HG03135 (cell line): Measurements from ENCODE around the gene PGA3.
"Not testable (repeated sequence)": the region's sequence is repeated elsewhere in the genome, so short reads cannot be mapped to it uniquely, and the experiment has no call there.

Experiments used
- ATAC-seq: cut with Tn5 transposase; IDR thresholded peaks from one replicate; pipeline ENCODE4 v1.9.1; 2021; ENCODE audit warnings: mild to moderate bottlenecking, moderate library complexity; ENCODE audit not compliant: unreplicated experiment

Gene PGA3

GRCh38 chr11:61204502-61205059 is 1.3 kb downstream of the PGA3 start:
- ATAC-seq: not testable (repeated sequence)

GRCh38 chr11:61207636-61208310 is 4.5 kb downstream of the PGA3 start:
- not testable (repeated sequence) for ATAC-seq

- not testable (repeated sequence) for ATAC-seq
These were observed 7.3 kb downstream of the PGA3 start for GRCh38 chr11:61210629-61211028.

- ATAC-seq: not testable (repeated sequence)
These were observed 8.1 kb downstream of the PGA3 start for GRCh38 chr11:61211327-61211952.

- ATAC-seq: not testable (repeated sequence)
These were observed 8.9 kb downstream of the PGA3 start for GRCh38 chr11:61212202-61212601.

- ATAC-seq: not testable (repeated sequence)
These were observed 10.5 kb downstream of the PGA3 start for GRCh38 chr11:61213711-61214324.

GRCh38 chr11:61218306-61218705 is 15.0 kb downstream of the PGA3 start:
- ATAC-seq: not testable (repeated sequence)

GRCh38 chr11:61219016-61219415 is 15.7 kb downstream of the PGA3 start:
- not testable (repeated sequence) for ATAC-seq

GRCh38 chr11:61222047-61222446 is 18.7 kb downstream of the PGA3 start, which contains the start of gene PGA4:
PGA4 (plus strand) TSS chr11:61222347; CDS start chr11:61222401, 54 bp downstream.
- ATAC-seq: not testable (repeated sequence)

- ATAC-seq: not testable (repeated sequence)
These were observed 19.4 kb downstream of the PGA3 start for GRCh38 chr11:61222692-61223091.

GRCh38 chr11:61226457-61227137 is 23.3 kb downstream of the PGA3 start:
- ATAC-seq: not testable (repeated sequence)

GRCh38 chr11:61229458-61229857 is 26.1 kb downstream of the PGA3 start:
- ATAC-seq: not testable (repeated sequence)

- ATAC-seq: not testable (repeated sequence)
These were observed 27.7 kb downstream of the PGA3 start for GRCh38 chr11:61231033-61231432.

- ATAC-seq: not testable (repeated sequence)
These were observed 28.3 kb downstream of the PGA3 start for GRCh38 chr11:61231585-61231984.

GRCh38 chr11:61232548-61233145 is 29.3 kb downstream of the PGA3 start:
- not testable (repeated sequence) for ATAC-seq

- ATAC-seq: not testable (repeated sequence)
These were observed 33.8 kb downstream of the PGA3 start for GRCh38 chr11:61237130-61237529.

GRCh38 chr11:61240288-61240687 is 37.0 kb downstream of the PGA3 start:
- ATAC-seq: not testable (repeated sequence)

- ATAC-seq: not testable (repeated sequence)
These were observed 37.6 kb downstream of the PGA3 start, which contains the start of gene PGA5 for GRCh38 chr11:61240875-61241274. PGA5 (plus strand) TSS chr11:61241175; CDS start chr11:61241227, 52 bp downstream.

GRCh38 chr11:61241526-61241925 is 38.2 kb downstream of the PGA3 start:
- ATAC-seq: not testable (repeated sequence)

- not testable (repeated sequence) for ATAC-seq
These were observed 42.1 kb downstream of the PGA3 start for GRCh38 chr11:61245284-61245964.
